Thyroid gland (tissue), 4 donors: ENCODE results near the gene UVSSA. TPM values are rescaled to one million over a fixed set of nuclear protein-coding genes. Genes with fewer than 3 reads are reported as not detected.
"Not testable (repeated sequence)": the region's sequence is repeated elsewhere in the genome, so short reads cannot be mapped to it uniquely, and the experiment has no call there.

Experiments
- DNase-seq, 2 donors: peaks; one replicate each; pipeline ENCODE4 v3.0.0-alpha.2; 2019
- H3K27ac ChIP-seq, 3 donors: fragments of 200-600 bp; sonication (generic); 1 replicate in 2 of 3; 2 replicates in 1 of 3; pipeline ENCODE4 v1.5.1; 2016 to 2019; ENCODE audit warnings: mild to moderate bottlenecking in 1 of 3, moderate library complexity in 1 of 3
- H3K27me3 ChIP-seq: fragments of 200-600 bp; sonication (generic); one replicate; pipeline ENCODE4 v1.5.1; 2019
- H3K36me3 ChIP-seq, 2 donors: fragments of 200-600 bp; sonication (generic); one replicate each; pipeline ENCODE4 v1.5.1; 2016 to 2019
- H3K4me1 ChIP-seq, 2 donors: fragments of 200-600 bp; sonication (generic); one replicate each; pipeline ENCODE4 v1.5.1; 2017 to 2019
- H3K4me3 ChIP-seq, 3 donors: fragments of 200-600 bp; sonication (generic); replicated peaks in 1 of 3; 1 replicate in 2 of 3; 2 replicates in 1 of 3; pipeline ENCODE4 v1.5.1; 2016; ENCODE audit warnings: mild to moderate bottlenecking in 1 of 3
- H3K9me3 ChIP-seq: fragments of 200-600 bp; sonication (generic); one replicate; pipeline ENCODE4 v1.5.1; 2017
- POLR2A ChIP-seq, 2 donors: fragments of 450-650 bp; IDR thresholded peaks; one replicate each; pipeline ENCODE4 v1.6.1; 2017; ENCODE audit warnings: antibody characterized with exemption in 2 of 2, mild to moderate bottlenecking in 2 of 2, moderate library complexity in 1 of 2
- WGBS, 2 donors: methylation state at CpG; one replicate each; pipeline ENCODE4 v1.1.5; 2017; 5-methylcytosine and 5-hydroxymethylcytosine counted together
- intact Hi-C: fragments of 100-400 bp; cut with DNase I; formaldehyde crosslinking; loops from one replicate; pipeline ENCODE4 v1.15.1; 2023
- total RNA-seq, 4 donors: library from RNA; depleted of rRNA; stranded (reverse); fragments of >200 nt; gene quantifications; one replicate each; pipeline ENCODE4 v1.2.3, GENCODE V29; 2016
- TF ChIP-seq, protein P1 (sequence below), 6 experiments: fragments of 200-600 bp in 3 of 6; fragments of 450-650 bp in 3 of 6; sonication (generic) in 3 of 6; IDR thresholded peaks; one replicate each; pipeline ENCODE4 v1.5.1; 2016 to 2019; ENCODE audit warnings: antibody characterized with exemption in 6 of 6, mild to moderate bottlenecking in 2 of 6, inconsistent platforms in 1 of 6, moderate library complexity in 1 of 6

UVSSA gene
- total RNA-seq, 4 donors from 2014 or later = 16.7 to 38.7 (median 27.7) TPM

DNA sequence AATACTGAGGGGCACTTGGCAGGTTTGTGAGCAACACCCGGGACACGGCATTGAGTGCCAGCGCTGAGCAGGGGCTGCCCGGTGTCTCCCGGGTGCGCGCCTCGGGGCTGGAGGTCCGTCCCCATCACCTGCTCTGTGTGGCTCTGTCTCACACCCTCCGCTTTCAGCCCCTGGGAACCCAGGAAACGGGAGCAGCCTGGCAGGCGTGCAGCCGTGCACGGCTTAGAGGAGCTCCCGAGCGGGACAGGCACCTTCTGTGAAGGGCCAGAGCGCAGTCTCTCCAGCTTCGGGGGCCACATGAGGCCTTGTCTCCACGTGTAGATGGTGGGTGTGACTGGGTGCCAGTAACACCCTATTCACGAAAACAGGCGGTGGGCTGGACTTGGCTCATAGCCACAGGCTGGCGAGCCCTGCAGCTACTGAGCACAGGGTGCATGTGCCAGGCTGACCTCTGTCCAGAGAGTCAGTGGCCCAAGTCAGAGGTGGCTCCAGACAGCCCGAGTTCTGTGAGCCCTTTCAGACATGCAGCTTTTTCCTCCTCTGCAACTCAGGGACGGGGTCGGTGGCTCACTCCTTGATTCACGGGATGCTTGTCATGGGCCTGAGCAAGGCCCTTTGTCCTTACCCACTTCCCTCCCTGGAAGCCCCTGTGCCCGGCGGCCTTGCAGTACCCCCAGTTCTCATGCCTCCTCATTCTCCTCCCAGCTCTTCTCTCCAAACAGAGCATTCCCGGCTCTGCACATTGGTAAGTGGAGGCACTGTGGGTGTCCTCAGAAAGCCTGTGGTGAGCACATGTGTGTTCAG, 23.5 kb downstream of the UVSSA start:
- DNase-seq = no peak
- Histone ChIP-seq H3K4me1 (peaks cover 0 to 8% of the 10 kb centered on the region in 2 donors), H3K4me3 (no peak overlapping the region), H3K27me3 (no peaks in the 10 kb centered on the region), H3K9me3 (no peaks in the 10 kb centered on the region), H3K27ac (peak overlapping the region in 1 of 3 donors; percentile 7), H3K36me3 (no peaks in the 10 kb centered on the region)
- intact Hi-C loops = no loop called here
- WGBS, 2 donors = 94 to 95% methylated on average over 27 to 28 of the region's 29 CpGs
- no peak for TF ChIP-seq POLR2A (IDR thresholded peaks at IDR 0.05)
- TF ChIP-seq, protein P1, sequence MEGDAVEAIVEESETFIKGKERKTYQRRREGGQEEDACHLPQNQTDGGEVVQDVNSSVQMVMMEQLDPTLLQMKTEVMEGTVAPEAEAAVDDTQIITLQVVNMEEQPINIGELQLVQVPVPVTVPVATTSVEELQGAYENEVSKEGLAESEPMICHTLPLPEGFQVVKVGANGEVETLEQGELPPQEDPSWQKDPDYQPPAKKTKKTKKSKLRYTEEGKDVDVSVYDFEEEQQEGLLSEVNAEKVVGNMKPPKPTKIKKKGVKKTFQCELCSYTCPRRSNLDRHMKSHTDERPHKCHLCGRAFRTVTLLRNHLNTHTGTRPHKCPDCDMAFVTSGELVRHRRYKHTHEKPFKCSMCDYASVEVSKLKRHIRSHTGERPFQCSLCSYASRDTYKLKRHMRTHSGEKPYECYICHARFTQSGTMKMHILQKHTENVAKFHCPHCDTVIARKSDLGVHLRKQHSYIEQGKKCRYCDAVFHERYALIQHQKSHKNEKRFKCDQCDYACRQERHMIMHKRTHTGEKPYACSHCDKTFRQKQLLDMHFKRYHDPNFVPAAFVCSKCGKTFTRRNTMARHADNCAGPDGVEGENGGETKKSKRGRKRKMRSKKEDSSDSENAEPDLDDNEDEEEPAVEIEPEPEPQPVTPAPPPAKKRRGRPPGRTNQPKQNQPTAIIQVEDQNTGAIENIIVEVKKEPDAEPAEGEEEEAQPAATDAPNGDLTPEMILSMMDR (IDR thresholded peaks at IDR 0.05) = no peak

DNA sequence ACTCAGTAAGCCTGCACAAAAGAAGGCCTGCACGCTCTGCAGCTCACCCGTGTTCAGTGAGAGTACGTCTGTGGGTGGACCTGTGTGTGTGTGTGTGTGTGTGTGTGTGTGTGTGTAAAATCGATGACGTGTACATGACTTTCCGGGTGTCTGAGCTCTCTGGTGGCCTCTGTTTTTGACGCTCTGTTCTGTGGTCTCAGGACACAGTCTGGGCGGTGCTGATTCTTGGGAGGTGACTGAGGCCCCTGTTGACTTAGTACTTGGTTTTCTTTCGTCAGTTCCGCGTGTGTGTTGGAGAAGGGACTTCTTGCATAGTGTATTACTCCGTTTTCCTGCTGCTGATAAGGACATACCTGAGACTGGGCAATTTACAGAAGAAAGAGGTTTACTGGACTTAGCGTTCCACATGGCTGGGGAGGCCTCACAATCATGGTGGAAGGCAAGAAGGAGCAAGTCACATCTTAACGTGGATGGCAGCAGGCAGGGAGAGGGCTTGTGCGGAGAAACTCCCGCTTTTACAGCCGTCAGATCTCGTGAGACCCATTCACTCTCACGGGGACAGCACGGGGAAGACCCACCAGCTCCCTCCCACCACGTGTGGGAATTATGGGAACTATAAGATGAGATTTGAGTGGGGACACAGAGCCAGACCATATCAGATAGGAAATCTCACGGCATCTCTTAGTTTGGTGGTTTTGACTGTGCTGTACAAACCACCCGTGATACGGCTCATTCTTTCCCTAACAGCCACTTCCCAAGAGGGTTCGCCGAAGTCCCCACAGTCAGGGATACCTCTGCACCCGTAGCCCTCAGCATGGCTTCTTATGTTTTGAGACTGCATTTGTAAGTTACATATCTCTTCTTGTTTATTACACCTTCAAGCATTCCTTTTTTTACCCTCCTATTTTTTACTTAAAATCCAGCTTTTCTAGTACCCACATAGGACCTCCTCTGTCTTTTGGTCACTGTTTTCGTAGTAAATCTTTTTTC, 24.5 kb downstream of the UVSSA start:
- no peak for DNase-seq
- Histone ChIP-seq H3K36me3 (peaks cover 5 to 8% of the 10 kb centered on the region in 2 donors), H3K4me1 (peaks cover 0 to 8% of the 10 kb centered on the region in 2 donors), H3K9me3 (no peaks in the 10 kb centered on the region), H3K4me3 (no peak overlapping the region), H3K27me3 (no peaks in the 10 kb centered on the region), H3K27ac (no peak overlapping the region)
- no peak for TF ChIP-seq POLR2A (IDR thresholded peaks at IDR 0.05)
- TF ChIP-seq, protein P1 (IDR thresholded peaks at IDR 0.05) = no peak
- WGBS, 2 donors = 95 to 96% methylated on average over 28 of the region's 28 CpGs
- intact Hi-C loops = no loop called here

DNA sequence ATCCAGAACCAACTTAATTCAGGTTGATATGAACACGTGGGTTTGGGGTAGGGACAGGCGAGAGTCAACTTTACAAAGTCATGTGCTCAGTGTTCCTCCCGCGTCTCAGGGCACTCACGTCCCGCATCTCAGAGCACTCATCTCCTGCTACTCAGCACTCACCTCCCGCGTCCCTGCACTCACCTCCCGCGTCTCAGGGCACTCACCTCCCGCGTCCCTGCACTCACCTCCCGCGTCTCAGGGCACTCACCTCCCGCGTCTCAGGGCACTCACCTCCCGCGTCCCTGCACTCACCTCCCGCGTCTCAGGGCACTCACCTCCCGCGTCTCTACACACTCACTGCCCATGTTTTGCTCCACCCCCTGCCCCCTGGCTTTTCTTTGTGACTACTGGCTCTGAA, 25.6 kb downstream of the UVSSA start:
- H3K27ac ChIP-seq, intact Hi-C loops, H3K4me3 ChIP-seq, H3K4me1 ChIP-seq, DNase-seq, H3K9me3 ChIP-seq, H3K27me3 ChIP-seq: not testable (repeated sequence)
- H3K36me3 ChIP-seq = peaks cover 7 to 15% of the 10 kb centered on the region in 2 donors
- 81 to 91% methylated on average over 17 to 22 of the region's 22 CpGs for WGBS, 2 donors

DNA sequence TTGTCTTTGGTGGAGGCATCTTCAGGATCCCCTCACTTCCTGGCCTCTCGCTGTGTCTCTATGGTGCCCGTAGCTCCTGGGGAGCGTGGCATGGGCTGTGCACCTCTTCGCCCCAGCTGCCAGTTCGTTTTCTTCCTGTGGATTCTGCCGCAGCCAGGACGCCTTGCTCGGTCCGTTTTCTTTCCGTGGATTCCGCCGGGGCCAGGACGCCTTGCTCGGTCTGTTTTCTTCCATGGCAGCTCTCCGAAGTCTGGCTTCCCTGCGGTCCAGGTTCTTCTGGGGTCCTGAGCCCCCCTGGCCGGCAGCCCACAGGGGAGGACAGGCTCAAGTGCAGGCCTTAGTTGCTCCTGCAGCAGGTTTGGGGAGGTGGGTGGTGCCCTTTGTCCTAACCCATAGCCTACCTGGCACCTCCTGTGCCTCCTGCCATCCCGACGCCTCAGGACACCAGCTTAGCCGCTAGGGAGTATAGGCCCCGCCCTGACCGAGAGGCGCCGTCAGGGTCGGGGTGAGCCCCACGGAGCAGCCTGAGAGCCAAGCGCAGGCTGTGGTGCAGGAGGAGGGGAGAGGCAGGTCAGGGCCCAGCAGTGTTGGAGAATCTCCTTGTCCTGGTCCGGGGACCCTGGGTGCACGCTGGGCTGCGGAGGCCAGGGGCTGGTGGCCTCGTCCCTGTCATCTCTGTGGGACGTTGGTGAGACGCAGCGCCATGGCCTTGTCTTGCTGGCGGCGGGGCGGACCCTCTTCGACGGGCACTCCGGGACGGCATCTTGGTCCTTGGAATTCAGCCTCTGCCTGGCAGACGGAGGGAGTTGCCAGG, 27.1 kb downstream of the UVSSA start:
- peaks cover 0 to 6% of the 10 kb centered on the region in 2 donors for H3K4me1 ChIP-seq
- no peaks in the 10 kb centered on the region for H3K9me3 ChIP-seq
- no peaks in the 10 kb centered on the region for H3K27me3 ChIP-seq
- 95 to 96% methylated on average over 24 to 37 of the region's 42 CpGs for WGBS, 2 donors
- intact Hi-C loops = no loop called here
- peaks cover 7 to 15% of the 10 kb centered on the region in 2 donors for H3K36me3 ChIP-seq
- TF ChIP-seq, protein P1 (IDR thresholded peaks at IDR 0.05) = no peak
- no peak for TF ChIP-seq POLR2A (IDR thresholded peaks at IDR 0.05)
- H3K4me3 ChIP-seq = no peak overlapping the region
- no peak for DNase-seq
- no peak overlapping the region for H3K27ac ChIP-seq

DNA sequence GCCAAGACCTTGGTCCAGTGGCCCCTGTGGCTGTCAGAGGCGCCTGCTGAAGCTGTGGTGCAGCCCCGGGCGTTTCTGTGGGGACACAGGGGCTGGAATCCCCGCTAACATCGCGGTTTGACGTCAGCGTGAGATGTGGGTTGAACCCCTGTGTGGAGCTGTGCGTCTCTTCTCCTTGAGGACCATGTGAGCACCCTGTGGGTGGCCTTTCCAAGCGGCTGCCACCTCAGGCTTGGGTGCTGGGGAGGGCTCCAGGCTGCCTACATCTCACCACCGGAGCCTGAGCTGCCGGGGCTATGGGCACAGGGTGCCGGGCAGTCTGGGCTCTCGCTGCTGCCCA, 27.7 kb downstream of the UVSSA start:
- TF ChIP-seq, protein P1 (IDR thresholded peaks at IDR 0.05) = no peak
- TF ChIP-seq POLR2A (IDR thresholded peaks at IDR 0.05) = no peak
- intact Hi-C loops = no loop called here
- no peak for DNase-seq
- Histone ChIP-seq H3K36me3 (peaks cover 7 to 15% of the 10 kb centered on the region in 2 donors), H3K27ac (no peak overlapping the region), H3K4me3 (no peak overlapping the region), H3K9me3 (no peaks in the 10 kb centered on the region), H3K4me1 (peaks cover 0 to 5% of the 10 kb centered on the region in 2 donors), H3K27me3 (no peaks in the 10 kb centered on the region)
- 93 to 95% methylated on average over 10 of the region's 14 CpGs for WGBS, 2 donors
